ENCODE data around the gene MVD.

MVD gene

DNA sequence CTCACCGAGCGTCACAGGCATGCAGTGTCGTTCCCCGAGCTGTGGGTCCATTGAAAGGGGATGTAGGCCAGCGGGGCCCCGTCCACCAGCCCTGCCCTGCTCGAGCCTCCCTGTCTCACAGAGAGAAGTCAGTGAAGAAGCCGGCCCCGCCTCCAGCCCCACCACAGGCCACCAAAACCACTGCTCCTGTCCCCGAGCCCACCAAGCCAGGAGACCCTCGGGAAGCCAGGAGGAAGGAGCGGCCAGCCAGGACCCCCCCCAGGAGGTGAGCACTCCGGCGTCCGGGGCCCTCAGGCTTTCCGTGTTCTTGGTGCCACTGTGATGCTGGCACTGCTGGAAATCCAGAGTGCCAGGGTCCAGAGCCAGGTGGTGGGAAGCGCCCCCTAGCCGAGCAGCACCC is 38.4 kb downstream of the MVD start:
- Mint-ChIP-seq H3K4me3 (no peak overlapping the region), H3K27me3 (no peaks in the 10 kb centered on the region), H3K4me1 (ENCODE audit: low read depth) (peaks cover 16% of the 10 kb centered on the region), H3K27ac (no peak overlapping the region), H3K9me3 (ENCODE audit: low read depth) (no peaks in the 10 kb centered on the region), H3K36me3 (no peaks in the 10 kb centered on the region)

DNA sequence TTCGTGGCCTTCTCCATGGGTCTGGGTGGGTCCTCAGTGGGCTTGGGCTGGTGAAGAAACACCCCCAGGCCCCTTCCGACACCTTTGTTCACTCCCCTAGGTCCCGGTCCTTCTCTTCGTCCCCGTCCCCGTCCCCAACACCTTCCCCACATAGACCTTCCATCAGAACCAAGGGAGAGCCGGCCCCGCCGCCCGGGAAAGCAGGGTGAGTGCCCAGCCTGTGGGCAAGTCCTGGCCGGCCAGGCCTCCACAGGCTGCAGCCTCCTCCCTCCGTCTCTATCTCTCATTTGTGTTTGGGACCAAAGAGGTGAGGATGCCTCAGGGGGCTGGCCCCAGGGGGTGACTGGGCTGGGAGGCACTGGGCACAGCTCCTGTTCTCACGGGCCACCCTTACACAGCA is 39.0 kb downstream of the MVD start:
- Mint-ChIP-seq H3K36me3 (no peaks in the 10 kb centered on the region), H3K4me1 (ENCODE audit: low read depth) (peaks cover 23% of the 10 kb centered on the region)

DNA sequence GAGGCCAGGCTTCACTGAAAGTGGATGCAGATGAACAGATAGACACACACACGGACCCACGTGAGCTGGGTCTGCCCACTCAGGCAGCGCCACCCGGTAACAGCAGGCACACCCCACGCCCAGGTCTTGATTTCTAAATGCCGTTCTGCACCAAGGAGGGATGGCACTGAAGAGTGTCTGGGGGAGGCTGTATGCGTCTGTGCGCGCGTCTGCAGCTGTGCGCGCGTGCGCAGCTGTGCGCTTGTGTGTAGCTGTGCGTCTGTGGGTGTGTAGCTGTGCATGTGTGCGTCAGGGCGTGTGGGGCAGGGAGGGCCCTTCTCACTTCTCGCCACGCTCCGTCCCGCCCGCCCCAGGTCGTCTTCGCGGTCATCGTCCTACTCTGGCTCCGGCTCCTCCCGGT is 40.0 kb downstream of the MVD start:
- H3K27ac Mint-ChIP-seq, result peak overlapping the region; percentile 41
- H3K36me3 Mint-ChIP-seq, result no peaks in the 10 kb centered on the region

More for the DNA sequence above, 39.0 kb downstream of the MVD start:
- no peak overlapping the region for H3K4me3 Mint-ChIP-seq
- H3K27me3 Mint-ChIP-seq, result no peaks in the 10 kb centered on the region
- H3K9me3 Mint-ChIP-seq (ENCODE audit: low read depth), result no peaks in the 10 kb centered on the region
- H3K27ac Mint-ChIP-seq, result no peak overlapping the region

DNA sequence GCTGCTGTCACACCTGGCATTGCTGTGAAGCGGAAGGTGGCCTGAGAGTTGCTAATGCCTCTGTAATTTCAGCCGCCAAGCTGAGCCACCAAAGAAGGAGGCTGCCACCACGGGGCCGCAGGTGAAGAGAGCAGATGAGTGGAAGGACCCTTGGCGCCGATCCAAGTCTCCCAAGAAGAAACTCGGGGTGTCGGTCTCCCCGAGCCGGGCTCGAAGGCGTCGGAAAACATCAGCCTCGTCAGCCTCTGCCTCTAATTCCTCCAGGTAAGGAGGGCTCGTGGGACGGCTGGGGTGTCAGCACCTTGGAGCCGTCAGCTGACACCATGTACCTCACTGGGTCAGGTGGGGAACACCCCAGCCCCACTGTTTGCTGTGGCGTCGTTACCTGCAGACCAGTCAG is 40.8 kb downstream of the MVD start:
- peaks cover 31% of the 10 kb centered on the region for H3K4me1 Mint-ChIP-seq (ENCODE audit: low read depth)
- H3K9me3 Mint-ChIP-seq (ENCODE audit: low read depth), result no peaks in the 10 kb centered on the region
- no peaks in the 10 kb centered on the region for H3K27me3 Mint-ChIP-seq
- H3K4me3 Mint-ChIP-seq, result no peak overlapping the region
- no peak overlapping the region for H3K27ac Mint-ChIP-seq
- H3K36me3 Mint-ChIP-seq, result no peaks in the 10 kb centered on the region

More for the DNA sequence above, 40.0 kb downstream of the MVD start:
- H3K27me3 Mint-ChIP-seq, result no peaks in the 10 kb centered on the region
- H3K4me1 Mint-ChIP-seq (ENCODE audit: low read depth), result peaks cover 31% of the 10 kb centered on the region
- no peaks in the 10 kb centered on the region for H3K9me3 Mint-ChIP-seq (ENCODE audit: low read depth)
- H3K4me3 Mint-ChIP-seq, result no peak overlapping the region

DNA sequence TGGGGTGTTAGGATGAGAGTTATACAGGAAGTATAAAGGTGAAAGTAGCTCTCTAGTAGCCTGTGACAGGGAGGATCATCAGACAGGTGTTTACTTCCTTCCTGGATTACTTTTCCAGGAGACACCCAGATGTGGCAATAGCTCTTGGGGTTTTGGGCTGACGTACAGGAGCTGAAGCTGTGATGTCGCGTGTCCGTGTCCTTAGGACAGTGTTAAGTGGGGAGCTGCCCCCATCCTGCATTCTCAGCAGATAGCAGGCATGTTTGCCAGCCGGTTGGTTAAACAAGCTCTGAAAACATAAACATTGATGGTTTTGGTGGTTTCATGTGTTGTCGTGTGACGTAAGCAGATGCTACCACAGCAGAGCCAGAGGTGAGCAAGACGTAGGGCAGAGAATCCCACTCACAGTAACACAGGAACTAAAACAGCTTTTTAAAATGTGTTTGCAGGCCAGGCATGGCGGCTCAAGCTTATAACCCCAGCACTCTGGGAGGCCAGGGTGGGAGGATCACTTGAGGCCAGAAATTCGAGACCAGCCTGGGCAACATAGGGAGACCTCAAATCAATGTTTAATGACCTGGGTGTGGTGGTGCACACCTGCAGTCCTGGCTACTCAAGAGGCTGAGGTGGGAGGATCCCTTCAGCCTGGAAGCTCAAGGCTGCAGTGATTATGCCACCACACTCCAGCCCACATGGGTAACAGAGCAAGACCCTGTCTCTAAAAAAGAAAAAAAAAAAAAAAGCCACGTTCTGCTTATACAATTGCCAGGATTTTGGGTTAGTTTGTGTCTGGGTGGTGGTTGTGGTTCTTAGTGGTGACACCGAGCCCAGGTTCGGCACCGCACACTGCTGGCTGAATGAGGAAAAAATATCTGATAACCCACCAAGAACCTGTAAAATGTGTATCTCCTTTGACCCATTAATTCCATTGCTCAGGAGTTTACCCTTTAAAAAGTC is 42.8 kb downstream of the MVD start:
- Mint-ChIP-seq H3K9me3 (ENCODE audit: low read depth) (no peaks in the 10 kb centered on the region), H3K4me1 (ENCODE audit: low read depth) (peaks cover 37% of the 10 kb centered on the region), H3K27ac (peak overlapping the region; percentile 75), H3K36me3 (no peaks in the 10 kb centered on the region), H3K27me3 (no peaks in the 10 kb centered on the region), H3K4me3 (peak overlapping the region; percentile 58)

DNA sequence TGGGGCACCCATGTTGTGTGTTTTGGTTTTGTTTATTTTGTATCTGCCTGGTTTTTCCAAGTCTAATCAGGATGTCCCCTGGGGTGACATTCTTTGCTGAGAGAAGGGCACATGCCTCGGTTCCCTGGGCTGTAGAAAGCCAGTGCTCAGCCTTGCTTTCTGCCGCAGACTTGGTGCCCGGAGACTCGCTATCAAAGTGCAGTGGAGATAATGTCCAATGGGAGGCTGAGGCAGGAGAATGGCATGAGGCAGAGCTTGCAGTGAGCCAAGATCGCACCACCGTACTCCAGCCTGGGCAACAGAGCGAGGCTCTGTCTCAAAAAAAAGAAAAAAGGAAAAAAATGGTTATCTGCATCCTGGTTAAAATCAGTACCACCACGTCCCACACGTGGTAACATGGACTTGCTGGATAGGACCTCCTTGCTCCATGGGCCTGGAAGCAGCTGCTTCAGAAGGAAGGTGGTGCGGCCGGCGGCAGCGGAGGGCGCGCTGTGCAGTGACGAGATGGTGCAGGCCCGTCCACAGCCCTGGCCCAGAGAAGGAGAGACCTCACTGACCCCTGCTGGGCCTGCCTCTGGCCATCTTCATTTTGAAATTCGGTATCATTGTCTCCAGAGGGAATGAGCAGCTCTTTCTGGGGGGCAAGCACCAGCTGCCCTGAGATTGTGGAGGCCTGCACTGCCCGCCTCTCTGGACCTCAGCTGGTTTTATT is 43.8 kb downstream of the MVD start:
- Mint-ChIP-seq H3K27me3 (no peaks in the 10 kb centered on the region), H3K4me3 (no peak overlapping the region), H3K36me3 (no peaks in the 10 kb centered on the region), H3K4me1 (ENCODE audit: low read depth) (peaks cover 38% of the 10 kb centered on the region), H3K9me3 (ENCODE audit: low read depth) (no peaks in the 10 kb centered on the region), H3K27ac (peak overlapping the region; percentile 28)

DNA sequence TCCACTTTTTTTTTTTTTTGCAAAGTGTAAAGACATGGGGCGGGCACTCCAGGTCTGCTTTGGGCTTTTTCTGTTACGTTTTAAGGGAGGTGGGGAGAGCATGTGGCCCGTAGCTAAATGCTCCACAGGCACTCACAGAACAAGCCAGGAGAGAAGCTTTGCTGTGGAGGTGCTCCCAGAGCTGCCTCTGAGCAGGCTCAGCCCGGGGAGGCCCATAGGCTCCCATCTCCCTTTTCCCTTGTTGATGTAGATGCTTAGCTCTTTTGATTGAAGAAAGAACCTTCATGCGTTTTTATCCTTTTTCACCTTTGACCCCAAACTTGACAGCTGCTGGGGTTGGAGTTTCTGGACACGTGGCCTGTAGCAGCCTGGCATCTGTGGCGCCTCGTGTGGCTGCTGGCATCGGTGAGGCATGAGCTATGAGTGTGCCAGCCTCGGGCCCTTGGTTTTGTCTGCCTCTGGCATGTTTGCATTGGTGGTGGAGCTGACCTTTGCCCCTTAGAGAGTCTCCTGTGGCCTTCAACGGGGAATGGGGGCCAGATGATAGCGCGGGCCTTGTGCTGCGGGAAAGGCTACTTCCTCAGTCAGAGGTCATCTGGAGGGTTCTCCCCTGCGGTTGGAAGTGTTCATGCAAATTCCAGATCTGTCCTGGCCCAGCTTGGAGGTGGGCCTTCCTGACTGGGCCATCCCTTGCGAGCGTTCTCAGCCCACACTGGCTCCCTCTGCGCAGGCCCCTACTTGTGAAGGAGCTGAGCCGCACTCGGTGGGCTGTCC is 44.5 kb downstream of the MVD start:
- H3K36me3 Mint-ChIP-seq, result peaks cover 4% of the 10 kb centered on the region
- H3K27ac Mint-ChIP-seq, result no peak overlapping the region
- no peaks in the 10 kb centered on the region for H3K9me3 Mint-ChIP-seq (ENCODE audit: low read depth)
- H3K4me1 Mint-ChIP-seq (ENCODE audit: low read depth), result peaks cover 42% of the 10 kb centered on the region
- no peaks in the 10 kb centered on the region for H3K27me3 Mint-ChIP-seq
- H3K4me3 Mint-ChIP-seq, result no peak overlapping the region

DNA sequence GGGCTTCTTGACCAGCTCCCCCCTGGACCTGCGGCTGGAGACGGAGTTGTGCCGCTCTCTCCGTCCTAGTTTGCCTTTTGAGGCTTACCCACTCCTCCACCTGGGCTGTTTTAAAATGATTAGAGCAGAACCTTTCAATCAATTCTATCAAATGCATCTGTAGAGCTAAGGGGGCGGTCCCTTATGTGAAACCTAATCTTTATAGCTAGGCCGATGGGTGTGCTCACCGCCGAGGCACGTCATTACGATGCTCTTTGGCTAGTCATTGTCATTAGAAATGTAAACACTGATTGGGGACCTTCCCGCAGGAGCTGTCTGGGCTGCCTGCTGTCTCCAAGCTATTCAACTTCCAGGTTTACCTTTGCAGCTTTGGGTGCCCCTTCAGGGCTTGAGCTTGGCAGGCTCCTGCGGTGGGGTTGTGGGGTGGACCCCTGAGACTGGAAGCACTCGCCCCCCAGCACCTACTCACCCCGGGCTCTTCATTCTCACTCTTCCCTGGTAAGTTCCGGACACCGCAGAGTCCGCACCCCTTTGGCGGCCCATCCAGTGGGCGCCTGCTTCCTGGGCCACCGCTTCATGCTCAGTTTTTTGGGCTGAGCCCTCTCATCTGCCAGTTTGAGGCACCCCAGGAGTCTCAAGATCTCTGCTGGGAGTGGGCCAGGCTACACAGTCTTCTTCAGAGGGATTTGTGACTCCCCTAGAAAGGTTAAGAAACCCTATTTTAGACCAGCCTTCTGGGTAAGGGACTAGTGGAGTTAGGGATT is 45.4 kb downstream of the MVD start:
- Mint-ChIP-seq H3K36me3 (peaks cover 4% of the 10 kb centered on the region), H3K27ac (peak overlapping the region; percentile 61), H3K4me1 (ENCODE audit: low read depth) (peaks cover 45% of the 10 kb centered on the region), H3K27me3 (no peaks in the 10 kb centered on the region), H3K9me3 (ENCODE audit: low read depth) (no peaks in the 10 kb centered on the region), H3K4me3 (no peak overlapping the region)

DNA sequence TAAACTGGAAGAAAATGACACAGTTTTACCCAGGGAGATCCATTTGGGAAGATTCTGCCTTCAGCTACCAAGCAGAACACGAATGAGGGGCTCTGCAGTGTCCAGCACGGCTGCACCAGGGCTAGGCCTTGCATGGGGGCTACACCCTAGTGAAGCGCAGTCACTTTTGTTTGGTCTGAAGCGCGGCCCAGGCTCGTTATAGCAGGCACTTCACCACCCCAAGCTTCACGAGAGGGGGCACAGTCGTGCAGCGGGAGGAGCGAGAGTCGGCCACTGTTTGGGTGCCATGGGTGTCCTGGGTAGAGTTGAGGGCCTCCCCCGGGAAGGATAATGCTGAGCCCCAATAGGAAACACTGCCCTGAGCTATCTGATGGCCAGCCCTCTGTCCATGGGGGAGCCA is 46.2 kb downstream of the MVD start:
- no peak overlapping the region for H3K4me3 Mint-ChIP-seq
- no peaks in the 10 kb centered on the region for H3K9me3 Mint-ChIP-seq (ENCODE audit: low read depth)
- H3K36me3 Mint-ChIP-seq, result peaks cover 4% of the 10 kb centered on the region
- no peaks in the 10 kb centered on the region for H3K27me3 Mint-ChIP-seq
- peak overlapping the region; percentile 10 for H3K27ac Mint-ChIP-seq
- H3K4me1 Mint-ChIP-seq (ENCODE audit: low read depth), result peaks cover 45% of the 10 kb centered on the region

DNA sequence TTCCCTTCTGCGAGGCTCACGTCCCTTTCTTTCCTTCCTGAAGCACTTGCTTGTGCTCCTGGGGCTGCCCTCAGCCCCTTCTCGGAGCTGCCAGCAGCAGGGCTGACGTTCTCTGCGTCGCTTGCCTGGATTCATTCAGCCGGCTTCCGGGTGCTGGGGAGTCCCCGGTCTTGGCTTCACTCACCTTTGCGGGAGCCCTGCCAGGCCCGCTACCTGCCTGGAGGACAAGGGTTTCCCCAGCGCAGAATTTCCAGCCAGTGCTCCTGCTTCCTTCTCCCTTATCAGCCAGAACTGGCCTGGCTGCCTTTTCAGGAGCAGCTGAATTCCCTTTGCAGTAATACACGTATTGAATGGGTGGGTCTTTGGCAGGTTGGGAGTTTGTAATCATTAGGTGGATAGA is 46.6 kb downstream of the MVD start:
- Mint-ChIP-seq H3K4me1 (ENCODE audit: low read depth) (peaks cover 42% of the 10 kb centered on the region), H3K9me3 (ENCODE audit: low read depth) (no peaks in the 10 kb centered on the region), H3K27ac (peak overlapping the region; percentile 10), H3K27me3 (no peaks in the 10 kb centered on the region), H3K4me3 (no peak overlapping the region), H3K36me3 (peaks cover 4% of the 10 kb centered on the region)

DNA sequence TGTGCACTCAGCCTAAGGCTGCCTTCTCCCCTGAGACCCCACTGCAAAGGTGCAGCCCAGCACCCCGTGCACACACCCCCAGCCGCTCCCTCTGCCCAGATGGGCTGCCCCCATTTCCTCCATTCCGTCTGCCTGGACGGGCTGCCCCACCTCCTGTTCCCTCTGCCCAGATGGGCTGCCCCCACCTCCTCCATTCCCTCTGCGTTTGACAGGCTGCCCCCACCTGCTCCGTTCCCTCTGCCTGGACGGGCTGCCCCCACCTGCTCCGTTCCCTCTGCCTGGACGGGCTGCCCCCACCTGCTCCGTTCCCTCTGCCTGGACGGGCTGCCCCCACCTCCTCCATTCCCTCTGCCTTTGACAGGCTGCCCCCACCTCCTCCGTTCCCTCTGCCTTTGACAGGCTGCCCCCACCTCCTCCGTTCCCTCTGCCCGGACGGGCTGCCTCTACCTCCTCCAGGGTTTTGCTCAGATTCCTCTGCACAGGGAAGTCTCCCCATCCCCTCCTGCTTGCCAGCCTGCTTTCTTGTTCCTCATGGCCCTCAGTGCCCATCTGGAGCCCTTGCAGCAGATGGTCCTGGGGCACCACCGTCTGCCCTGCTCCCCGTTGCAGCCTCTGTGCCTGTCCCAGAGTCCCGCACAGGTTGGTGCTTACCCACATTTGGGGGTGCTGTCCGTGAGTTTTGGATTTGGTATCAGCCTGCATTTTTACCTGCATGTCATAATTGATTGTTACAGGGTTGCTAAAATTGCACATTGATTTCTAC is 47.9 kb downstream of the MVD start:
- Mint-ChIP-seq H3K36me3 (peaks cover 7% of the 10 kb centered on the region), H3K9me3 (ENCODE audit: low read depth) (no peaks in the 10 kb centered on the region), H3K4me3 (no peak overlapping the region), H3K27me3 (no peaks in the 10 kb centered on the region), H3K4me1 (ENCODE audit: low read depth) (peaks cover 34% of the 10 kb centered on the region), H3K27ac (no peak overlapping the region)

DNA sequence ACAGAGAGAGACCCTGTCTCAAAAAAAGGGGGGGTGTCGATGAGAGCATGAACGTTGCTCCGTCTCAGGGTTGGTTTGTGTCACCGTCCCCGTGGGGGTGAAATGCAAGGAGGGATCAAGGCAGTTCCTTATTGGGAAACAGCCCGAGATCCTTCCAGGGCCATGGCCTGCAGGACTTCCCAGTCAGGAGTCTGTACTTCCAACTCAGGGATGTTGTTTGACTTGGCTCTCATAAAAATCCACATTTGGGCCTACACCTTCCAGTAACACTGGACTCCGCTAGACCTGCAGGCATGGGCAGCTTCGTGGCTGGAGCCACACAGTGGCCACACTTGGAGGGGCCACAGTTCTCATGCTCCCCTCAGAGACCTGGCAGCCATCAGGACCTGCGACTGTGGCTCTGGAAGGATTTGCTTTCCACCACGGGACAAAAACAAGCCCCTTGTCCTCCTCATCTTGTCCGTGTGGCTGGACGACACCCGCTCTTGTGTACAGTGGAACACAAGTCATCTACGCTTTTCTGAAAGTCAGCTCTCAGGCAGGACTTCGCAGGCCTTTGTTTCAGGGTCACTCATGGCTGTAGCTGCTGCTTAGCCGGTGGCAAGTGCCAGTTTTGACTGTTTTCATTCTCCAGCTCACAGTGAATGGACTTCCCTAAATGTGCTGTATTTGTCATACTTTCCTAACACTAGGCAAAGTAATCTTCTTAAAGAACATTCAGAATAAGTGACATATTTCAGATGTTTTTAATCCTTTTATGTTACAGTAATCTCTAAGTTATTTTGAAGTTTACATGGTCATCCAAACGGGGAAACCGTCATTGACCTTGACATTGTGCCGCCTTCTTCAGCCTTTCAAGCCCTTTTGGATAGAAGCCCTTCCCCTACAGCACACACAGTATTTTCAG is 48.7 kb downstream of the MVD start:
- no peaks in the 10 kb centered on the region for H3K9me3 Mint-ChIP-seq (ENCODE audit: low read depth)
- H3K36me3 Mint-ChIP-seq, result peaks cover 7% of the 10 kb centered on the region

DNA sequence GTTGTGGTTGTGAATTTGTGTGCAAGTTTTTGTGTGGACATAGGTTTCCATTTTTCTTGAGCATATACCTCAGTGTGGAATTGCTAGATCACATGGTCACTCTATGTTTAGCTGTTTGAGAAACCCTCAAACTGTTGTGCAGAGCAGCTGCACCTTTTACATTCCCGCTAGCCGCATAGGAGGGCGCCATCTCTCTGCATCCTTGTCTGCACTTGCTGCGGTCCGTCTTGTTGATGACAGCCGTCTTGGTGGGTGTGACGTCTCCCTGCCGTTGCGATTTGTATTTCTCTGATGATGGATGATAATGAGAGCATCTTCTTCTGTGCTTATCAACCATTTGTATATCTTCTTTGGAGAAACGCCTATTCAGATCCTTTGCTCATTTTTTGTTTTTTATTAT is 49.6 kb downstream of the MVD start:
- Mint-ChIP-seq H3K36me3 (peaks cover 7% of the 10 kb centered on the region), H3K4me1 (ENCODE audit: low read depth) (peaks cover 17% of the 10 kb centered on the region), H3K4me3 (no peak overlapping the region), H3K27me3 (no peaks in the 10 kb centered on the region), H3K27ac (no peak overlapping the region), H3K9me3 (ENCODE audit: low read depth) (no peaks in the 10 kb centered on the region)

More for the DNA sequence above, 48.7 kb downstream of the MVD start:
- Mint-ChIP-seq H3K27ac (no peak overlapping the region), H3K27me3 (no peaks in the 10 kb centered on the region), H3K4me1 (ENCODE audit: low read depth) (peaks cover 26% of the 10 kb centered on the region), H3K4me3 (no peak overlapping the region)

Measured in activated naive CD8-positive, alpha-beta T cell (primary cell).